ENCODE measurements around the gene RUBCNL. TPM values are rescaled to one million over a fixed set of nuclear protein-coding genes. Genes with fewer than 3 reads are reported as not detected.

The RUBCNL gene
- total and polyA plus RNA-seq, 9 donors, result 0.57 to 4.5 (median 1.5) TPM

DNA sequence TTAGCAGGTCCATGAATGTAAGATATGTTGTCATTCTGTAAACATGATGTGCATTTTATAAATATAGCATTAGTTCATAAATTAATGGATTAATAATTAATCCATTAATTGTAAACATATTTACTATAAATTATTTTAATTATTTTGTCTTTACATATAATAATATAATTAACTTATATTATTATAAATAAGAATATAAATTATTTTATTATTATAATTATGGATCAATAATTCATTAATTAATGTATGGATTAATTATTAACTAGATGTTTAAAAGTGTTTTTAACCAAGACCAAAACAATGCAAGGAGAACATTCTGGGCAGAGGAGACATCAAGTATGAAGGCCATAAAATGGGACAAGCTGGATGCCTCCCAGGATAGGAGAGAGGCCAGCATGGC lies 72.0 kb downstream of the RUBCNL start:
- intact Hi-C loops (cut with DNase I), result no loop called here
- H3K9me3 ChIP-seq, result no peaks in the 10 kb centered on the region
- no peak overlapping the region for H3K27ac ChIP-seq
- no peaks in the 10 kb centered on the region for H3K27me3 ChIP-seq
- TF ChIP-seq EP300 (IDR thresholded peaks at IDR 0.05) (no peak), POLR2A (IDR thresholded peaks at IDR 0.05) (no peak)
- TF ChIP-seq, protein P1, sequence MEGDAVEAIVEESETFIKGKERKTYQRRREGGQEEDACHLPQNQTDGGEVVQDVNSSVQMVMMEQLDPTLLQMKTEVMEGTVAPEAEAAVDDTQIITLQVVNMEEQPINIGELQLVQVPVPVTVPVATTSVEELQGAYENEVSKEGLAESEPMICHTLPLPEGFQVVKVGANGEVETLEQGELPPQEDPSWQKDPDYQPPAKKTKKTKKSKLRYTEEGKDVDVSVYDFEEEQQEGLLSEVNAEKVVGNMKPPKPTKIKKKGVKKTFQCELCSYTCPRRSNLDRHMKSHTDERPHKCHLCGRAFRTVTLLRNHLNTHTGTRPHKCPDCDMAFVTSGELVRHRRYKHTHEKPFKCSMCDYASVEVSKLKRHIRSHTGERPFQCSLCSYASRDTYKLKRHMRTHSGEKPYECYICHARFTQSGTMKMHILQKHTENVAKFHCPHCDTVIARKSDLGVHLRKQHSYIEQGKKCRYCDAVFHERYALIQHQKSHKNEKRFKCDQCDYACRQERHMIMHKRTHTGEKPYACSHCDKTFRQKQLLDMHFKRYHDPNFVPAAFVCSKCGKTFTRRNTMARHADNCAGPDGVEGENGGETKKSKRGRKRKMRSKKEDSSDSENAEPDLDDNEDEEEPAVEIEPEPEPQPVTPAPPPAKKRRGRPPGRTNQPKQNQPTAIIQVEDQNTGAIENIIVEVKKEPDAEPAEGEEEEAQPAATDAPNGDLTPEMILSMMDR (IDR thresholded peaks at IDR 0.05), result no peak
- no peak for DNase-seq
- no peaks in the 10 kb centered on the region for H3K4me1 ChIP-seq (ENCODE audit: insufficient read depth)
- H3K36me3 ChIP-seq, result no peaks in the 10 kb centered on the region
- no peak overlapping the region for H3K4me3 ChIP-seq

- no peak for DNase-seq
- Histone ChIP-seq H3K27me3 (no peaks in the 10 kb centered on the region), H3K36me3 (no peaks in the 10 kb centered on the region), H3K4me1 (ENCODE audit: insufficient read depth) (no peaks in the 10 kb centered on the region), H3K27ac (no peak overlapping the region), H3K9me3 (no peaks in the 10 kb centered on the region), H3K4me3 (no peak overlapping the region)
- 97 to 99% (median 98%) methylated on average over 1 of the region's 1 CpG for WGBS, 3 donors
- TF ChIP-seq EP300 (IDR thresholded peaks at IDR 0.05) (no peak), POLR2A (IDR thresholded peaks at IDR 0.05) (no peak)
- TF ChIP-seq, protein P1 (IDR thresholded peaks at IDR 0.05), result no peak
- intact Hi-C loops (cut with DNase I), result no loop called here
These were observed 72.5 kb downstream of the RUBCNL start for GRCh38 chr13:46314587-46314986.

- no peak for DNase-seq
- Histone ChIP-seq H3K4me3 (no peak overlapping the region), H3K36me3 (no peaks in the 10 kb centered on the region), H3K4me1 (ENCODE audit: insufficient read depth) (no peaks in the 10 kb centered on the region), H3K9me3 (no peaks in the 10 kb centered on the region), H3K27me3 (no peaks in the 10 kb centered on the region), H3K27ac (no peak overlapping the region)
- intact Hi-C loops (cut with DNase I), result no loop called here
- no peak for TF ChIP-seq POLR2A (IDR thresholded peaks at IDR 0.05)
- TF ChIP-seq EP300 (IDR thresholded peaks at IDR 0.05), result no peak
- TF ChIP-seq, protein P1 (IDR thresholded peaks at IDR 0.05), result no peak
- whole genome bisulfite sequencing, 3 donors, result 91 to 92% (median 92%) methylated on average over 6 of the region's 6 CpGs
These were observed 73.4 kb downstream of the RUBCNL start for GRCh38 chr13:46313432-46314257.

DNA sequence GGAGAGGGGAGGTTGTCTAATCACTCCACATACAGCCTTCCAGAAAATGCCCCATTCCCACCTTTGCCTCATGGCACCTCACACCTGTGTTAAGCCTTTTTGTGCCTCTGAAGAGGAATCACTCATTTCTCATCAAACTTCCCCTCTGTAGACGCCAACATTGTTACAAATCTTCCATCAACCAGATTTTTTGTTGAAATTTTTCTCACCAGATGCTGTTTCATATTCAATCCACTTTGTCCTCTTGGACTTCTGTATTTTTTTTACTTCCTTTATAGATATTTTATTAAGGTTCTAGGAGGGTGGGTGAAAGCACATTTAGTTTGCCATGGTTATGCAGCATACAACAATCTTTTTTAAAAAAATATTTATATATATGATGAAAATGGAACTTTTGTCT lies 74.0 kb downstream of the RUBCNL start:
- TF ChIP-seq, protein P1 (IDR thresholded peaks at IDR 0.05), result no peak
- TF ChIP-seq EP300 (IDR thresholded peaks at IDR 0.05), result no peak
- TF ChIP-seq POLR2A (IDR thresholded peaks at IDR 0.05), result no peak
- Histone ChIP-seq H3K9me3 (no peaks in the 10 kb centered on the region), H3K36me3 (no peaks in the 10 kb centered on the region), H3K27ac (no peak overlapping the region), H3K27me3 (no peaks in the 10 kb centered on the region), H3K4me3 (no peak overlapping the region), H3K4me1 (ENCODE audit: insufficient read depth) (no peaks in the 10 kb centered on the region)
- intact Hi-C loops (cut with DNase I), result no loop called here
- 74 to 76% (median 76%) methylated on average over 1 of the region's 1 CpG for WGBS, 3 donors
- no peak for DNase-seq

Measured in ovary (tissue), 9 donors.